Motor neuron (in vitro differentiated cells): ENCODE measurements around the gene ECHS1. TPM values are rescaled to one million over a fixed set of nuclear protein-coding genes. Genes with fewer than 3 reads are reported as not detected.
A peak's percentile ranks its signal among the peaks of the same experiment; 100 is the strongest.

ENCODE experiments used
- ATAC-seq, 8 experiments: fragments of 200-7000 bp; cut with Tn5 transposase; replicated peaks in 6 of 8; 2 replicates each; pipeline ENCODE4 v1.8.0; 2021; ENCODE audit warnings: mild to moderate bottlenecking in 8 of 8, moderate library complexity in 8 of 8
- H3K27ac ChIP-seq, 2 donors: fragments of 250-450 bp; sonication (Bioruptor Pico); 2 replicates each; pipeline ENCODE4 v1.9.0; 2021; ENCODE audit warnings: antibody characterized with exemption in 2 of 2, mild to moderate bottlenecking in 2 of 2, moderate library complexity in 1 of 2
- H3K4me1 ChIP-seq, 2 donors: fragments of 250-450 bp; sonication (Bioruptor Pico); replicated peaks in 1 of 2; 2 replicates each; pipeline ENCODE4 v1.6.1; 2021; ENCODE audit warnings: antibody characterized with exemption in 2 of 2, mild to moderate bottlenecking in 2 of 2, moderate library complexity in 1 of 2
- H3K4me3 ChIP-seq, 5 donors: fragments of 250-450 bp; sonication (Bioruptor Pico); 2 replicates each; pipeline ENCODE4 v1.9.0; 2021; ENCODE audit warnings: antibody characterized with exemption in 5 of 5, mild to moderate bottlenecking in 5 of 5, moderate library complexity in 4 of 5
- WGBS, 10 experiments: fragments of 450-650 bp; shearing (Covaris generic); methylation state at CpG; one replicate each; pipeline ENCODE4 v1.0.0; 2022; 5-methylcytosine and 5-hydroxymethylcytosine counted together
- in situ Hi-C, 9 experiments: fragments of 400-800 bp; cut with MboI; loops; one replicate each; pipeline ENCODE4 v1.15.0; 2021; ENCODE audit warnings: low sequenced_read_pairs in 9 of 9, low pct_unique_long_range_greater_than_20kb in 2 of 9; ENCODE audit not compliant: unreplicated experiment in 9 of 9
- total RNA-seq, 8 experiments: library from RNA; unstranded; fragments of 300-600 nt; gene quantifications; 2 replicates each; pipeline versions ENCODE4 v1.2.3 to v1.2.4, GENCODE V29; 2022

Gene ECHS1
- total RNA-seq, 8 experiments from 2014 or later: 48.7 to 117 (median 85.1) TPM

DNA sequence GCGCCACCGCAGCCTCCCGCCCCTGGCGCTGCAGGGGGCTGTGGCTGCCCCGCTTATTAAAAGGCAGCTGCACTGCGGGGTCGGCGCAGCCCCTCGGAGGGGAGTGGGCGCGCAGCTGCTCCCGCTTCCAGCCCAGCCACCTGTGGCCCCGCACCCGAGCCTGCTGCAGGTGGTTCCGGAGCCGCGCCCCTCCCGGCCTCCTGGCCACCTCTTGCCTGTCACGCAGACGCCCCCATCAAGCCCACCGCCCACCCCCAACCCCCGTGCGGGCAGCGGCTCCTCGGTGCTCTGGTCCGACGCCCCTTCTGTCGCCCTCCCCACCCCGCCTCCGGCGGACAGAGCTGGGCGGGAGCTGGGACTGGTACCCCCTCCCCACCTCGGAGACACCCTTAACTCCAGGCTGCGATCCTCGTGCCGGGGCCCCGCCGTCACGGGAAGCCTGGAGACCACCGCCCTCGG lies 37.0 kb downstream of the ECHS1 start:
- peak overlapping the region; percentile 32 to 52 (median 42) for H3K4me3 ChIP-seq
- ATAC-seq: peak in 2 of 8 experiments; percentile 35 to 38
- H3K4me1 ChIP-seq: peaks cover 10 to 14% of the 10 kb centered on the region in 2 donors
- in situ Hi-C loops: no loop called here
- H3K27ac ChIP-seq: peak overlapping the region in 1 of 2 donors; percentile 29
- 4% methylated on average over 5 of the region's 41 CpGs; no CpG with 5 or more reads in 9 of the 10 experiments for WGBS, 10 experiments

DNA sequence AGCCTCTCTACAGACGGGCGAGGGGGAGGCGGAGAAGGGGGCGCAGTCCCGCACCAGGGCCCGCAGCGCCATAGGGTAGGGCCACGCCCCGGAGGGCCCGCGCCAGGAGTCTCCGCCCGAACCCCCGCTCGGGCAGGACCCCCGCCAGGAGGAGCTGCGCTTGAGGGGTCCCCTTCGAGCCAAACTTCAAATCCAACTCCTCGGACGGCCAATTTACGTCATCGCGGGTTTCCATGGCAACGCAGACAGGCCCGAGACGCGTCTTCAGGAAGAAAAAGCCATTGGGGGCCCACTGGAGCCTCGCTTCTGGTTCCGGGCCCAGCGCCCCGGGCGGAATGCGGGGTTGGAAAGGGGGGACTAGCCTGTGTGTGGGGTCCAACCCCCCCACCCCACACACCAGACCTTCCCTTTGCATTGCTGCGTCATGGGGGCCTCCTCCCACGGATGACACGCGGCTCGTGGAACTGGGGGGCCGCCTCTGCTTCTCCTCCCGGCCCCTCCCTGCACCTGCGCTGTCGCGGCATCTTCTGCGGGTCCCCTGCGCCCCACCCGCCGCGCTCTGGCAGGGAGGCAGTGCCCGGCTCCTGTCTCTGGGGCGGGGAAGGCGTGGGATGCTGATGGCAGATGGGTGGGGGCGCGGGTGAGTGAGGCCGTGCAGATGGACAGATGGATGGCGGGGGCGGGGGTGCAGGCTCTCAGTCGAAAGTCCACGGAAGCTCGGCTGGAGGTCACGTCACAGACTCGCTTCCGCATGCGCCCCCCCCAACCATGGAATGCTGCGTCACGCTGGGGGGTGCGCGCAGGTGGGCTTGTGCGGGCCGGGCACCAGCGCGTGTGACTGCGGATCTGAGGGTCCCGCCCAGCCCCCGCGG lies 37.7 kb downstream of the ECHS1 start:
- no peak overlapping the region for H3K27ac ChIP-seq
- peak overlapping the region; percentile 32 to 52 (median 42) for H3K4me3 ChIP-seq
- ATAC-seq: peak; percentile 39 to 73 (median 58)
- WGBS, 10 experiments: no CpG with 5 or more reads among the region's 75 CpGs
- in situ Hi-C loops: no loop called here
- peaks cover 10 to 14% of the 10 kb centered on the region in 2 donors for H3K4me1 ChIP-seq

DNA sequence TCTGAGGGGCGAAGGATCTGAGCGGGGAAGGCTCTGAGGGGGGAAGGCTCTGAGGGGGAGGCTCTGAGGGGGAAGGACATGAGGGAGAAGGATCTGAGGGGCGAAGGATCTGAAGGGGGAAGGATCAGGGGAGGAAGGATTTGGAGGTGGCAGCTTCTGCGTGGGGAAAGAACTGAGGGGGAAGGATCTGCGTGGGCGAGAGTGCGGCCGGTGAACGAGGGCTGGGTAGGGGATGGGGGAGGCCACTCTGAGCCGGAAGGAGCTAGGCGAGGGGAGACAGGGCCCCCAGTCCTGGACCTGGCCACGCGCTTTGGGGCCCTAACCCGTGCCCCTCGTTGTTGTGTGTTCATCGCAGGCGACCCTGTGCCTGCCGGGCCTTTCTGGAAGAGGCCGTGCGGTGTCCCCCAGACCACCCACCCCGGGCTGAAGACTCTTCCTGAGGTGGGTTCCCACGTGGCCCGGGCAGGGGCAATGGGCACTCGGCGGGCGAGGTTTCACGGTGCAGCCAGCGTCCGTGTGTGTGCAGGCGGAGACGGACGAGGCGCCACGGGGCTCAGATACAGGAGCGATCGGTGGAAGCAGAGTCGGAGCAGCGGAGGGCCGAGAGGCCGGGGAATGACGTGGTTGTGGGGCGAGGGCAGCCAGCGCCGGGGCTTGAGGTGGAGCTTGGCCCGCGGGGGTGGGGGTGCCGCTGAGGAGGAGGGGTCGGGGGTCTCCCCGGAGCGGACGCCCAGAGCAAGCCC lies 38.5 kb downstream of the ECHS1 start:
- Histone ChIP-seq H3K4me1 (peaks cover 13 to 14% of the 10 kb centered on the region in 2 donors), H3K27ac (peak overlapping the region in 1 of 2 donors; percentile 13), H3K4me3 (peak overlapping the region; percentile 32 to 52 (median 42))
- peak in 6 of 8 experiments; percentile 24 to 65 (median 57) for ATAC-seq
- in situ Hi-C loops: no loop called here
- WGBS, 10 experiments: 0 to 13% methylated on average over 3 of the region's 51 CpGs; no CpG with 5 or more reads in 8 of the 10 experiments

DNA sequence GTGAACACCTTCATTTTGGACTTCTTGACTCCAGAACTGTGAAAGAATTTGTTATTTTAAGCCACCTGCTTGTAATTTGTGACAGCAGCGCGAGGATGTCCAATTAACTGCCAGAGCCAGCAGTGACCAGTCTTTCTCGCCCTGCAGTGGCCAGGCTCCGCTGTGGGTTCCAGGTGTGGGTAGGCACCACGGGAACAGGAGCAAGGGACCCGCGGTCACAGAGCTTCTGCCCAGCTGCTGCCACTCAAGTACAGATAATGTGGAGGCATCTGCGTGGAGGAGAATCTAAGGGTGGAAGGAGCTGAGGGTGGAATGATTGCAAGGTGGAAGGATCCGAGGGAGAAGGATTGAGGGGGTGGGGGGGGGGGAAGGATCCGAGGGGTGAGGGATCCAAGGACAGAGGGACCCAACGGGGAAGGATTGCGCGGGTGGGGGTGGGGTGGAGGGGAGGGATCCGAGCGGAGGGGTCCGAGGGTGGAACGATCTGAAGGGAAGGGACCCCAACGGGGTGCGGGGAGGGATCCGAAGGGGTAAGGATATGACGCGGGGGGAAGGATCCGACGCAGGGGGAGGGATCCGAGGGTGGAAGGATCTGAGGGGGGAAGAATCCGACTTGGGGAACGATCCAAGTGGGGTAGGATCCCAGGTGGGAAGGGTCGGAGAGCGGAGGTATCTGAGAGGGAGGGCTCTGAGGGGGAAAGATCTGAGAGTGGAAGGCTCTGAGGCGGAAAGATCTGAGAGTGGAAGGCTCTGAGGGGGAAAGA lies 40.0 kb downstream of the ECHS1 start:
- in situ Hi-C loops: no loop called here
- Histone ChIP-seq H3K27ac (no peak overlapping the region), H3K4me1 (peaks cover 16% of the 10 kb centered on the region in 2 donors), H3K4me3 (no peak overlapping the region)
- no peak for ATAC-seq
- WGBS, 10 experiments: 40 to 80% (median 60%) methylated on average over 1 to 4 of the region's 30 CpGs; no CpG with 5 or more reads in 4 of the 10 experiments

DNA sequence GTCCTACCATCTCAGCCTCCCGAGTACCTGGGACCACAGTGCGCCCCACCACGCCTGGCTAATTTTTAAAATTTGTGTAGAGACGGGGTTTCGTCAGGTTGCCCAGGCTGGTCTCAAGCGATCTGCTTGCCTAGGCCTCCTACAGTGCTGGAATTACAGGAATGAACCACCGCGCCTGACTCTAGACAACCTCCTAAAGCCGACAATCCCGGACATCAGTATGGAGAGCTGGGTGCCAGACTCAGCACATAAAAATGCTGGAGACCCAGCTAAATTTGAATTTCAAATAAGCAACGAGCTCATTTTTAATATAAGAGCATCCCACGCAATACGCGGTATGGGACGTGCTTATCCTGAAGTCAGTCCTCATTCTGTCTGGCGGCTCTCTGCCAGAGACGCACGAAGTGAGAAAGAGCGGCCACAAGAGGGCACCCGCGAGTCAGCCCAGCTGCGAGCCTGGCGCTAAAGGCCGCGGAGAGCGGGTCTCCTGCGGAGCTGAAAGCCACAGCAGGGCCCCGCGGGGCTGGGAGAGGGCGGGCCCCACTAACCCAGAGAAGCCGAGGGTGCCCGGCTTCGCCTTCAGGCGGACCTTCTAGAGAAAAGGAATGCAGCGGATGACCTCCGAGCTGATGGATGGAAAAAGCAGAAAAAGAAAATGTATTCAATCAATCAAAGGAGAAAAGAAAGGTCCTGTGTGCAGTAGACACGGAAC lies 43.5 kb downstream of the ECHS1 start:
- in situ Hi-C loops: no loop called here
- 0 to 53% (median 11%) methylated on average over 1 to 12 of the region's 37 CpGs; no CpG with 5 or more reads in 2 of the 10 experiments for WGBS, 10 experiments
- no peak overlapping the region for H3K27ac ChIP-seq
- peak overlapping the region in 1 of 5 donors; percentile 1 for H3K4me3 ChIP-seq
- ATAC-seq: peak; percentile 60 to 93 (median 72)
- peaks cover 14 to 18% of the 10 kb centered on the region in 2 donors for H3K4me1 ChIP-seq

DNA sequence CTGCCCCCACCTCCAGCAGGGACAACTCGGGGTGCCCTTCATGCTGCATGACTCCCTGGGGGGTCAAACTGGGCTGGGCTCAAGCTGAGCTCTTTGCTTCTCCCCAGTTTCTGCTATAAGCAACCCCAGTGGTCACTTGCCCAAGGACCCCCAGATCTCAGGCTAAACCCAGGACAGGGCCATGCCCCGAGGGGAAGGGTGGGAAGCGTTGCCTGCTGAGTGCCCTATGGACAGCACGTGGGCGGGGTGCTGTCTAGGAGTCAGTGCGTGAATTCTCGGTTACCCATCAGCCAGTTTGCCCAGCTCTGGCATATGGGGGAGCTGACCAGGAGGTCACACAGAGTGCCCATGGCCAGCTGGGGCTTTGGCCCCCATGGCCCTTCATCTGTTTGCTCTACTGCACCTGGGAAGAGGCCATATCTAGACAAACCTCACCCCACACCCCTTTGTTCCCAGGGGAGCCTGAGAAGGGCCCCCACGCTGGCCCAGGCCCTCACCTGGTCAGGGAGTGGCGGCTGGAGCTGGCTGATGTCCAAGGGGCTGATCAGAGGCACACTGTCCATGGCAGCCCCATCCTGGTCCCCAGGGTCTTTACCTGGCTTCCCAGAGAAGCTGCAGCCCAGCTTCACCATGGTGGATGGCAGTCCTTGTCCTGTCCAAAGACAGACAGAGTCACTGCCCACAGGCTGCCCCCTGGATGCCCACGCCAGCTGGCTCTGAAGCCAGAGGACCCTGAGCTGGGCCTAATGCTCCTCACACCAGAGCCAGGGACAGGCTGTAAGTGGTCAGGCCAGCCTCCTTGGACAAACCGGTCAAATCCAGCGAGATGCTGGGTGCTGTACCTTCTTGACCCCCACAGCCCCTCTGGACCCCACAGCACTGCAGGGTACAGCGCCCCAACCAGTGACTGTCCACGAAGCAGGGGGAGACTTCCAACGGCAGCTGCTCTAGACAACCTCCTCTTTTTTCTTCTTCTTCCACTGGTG lies 44.5 kb downstream of the ECHS1 start:
- ATAC-seq: no peak
- in situ Hi-C loops: no loop called here
- Histone ChIP-seq H3K4me3 (no peak overlapping the region), H3K27ac (no peak overlapping the region), H3K4me1 (peaks cover 17 to 20% of the 10 kb centered on the region in 2 donors)
- 37 to 94% (median 61%) methylated on average over 2 to 9 of the region's 15 CpGs; no CpG with 5 or more reads in 4 of the 10 experiments for WGBS, 10 experiments

DNA sequence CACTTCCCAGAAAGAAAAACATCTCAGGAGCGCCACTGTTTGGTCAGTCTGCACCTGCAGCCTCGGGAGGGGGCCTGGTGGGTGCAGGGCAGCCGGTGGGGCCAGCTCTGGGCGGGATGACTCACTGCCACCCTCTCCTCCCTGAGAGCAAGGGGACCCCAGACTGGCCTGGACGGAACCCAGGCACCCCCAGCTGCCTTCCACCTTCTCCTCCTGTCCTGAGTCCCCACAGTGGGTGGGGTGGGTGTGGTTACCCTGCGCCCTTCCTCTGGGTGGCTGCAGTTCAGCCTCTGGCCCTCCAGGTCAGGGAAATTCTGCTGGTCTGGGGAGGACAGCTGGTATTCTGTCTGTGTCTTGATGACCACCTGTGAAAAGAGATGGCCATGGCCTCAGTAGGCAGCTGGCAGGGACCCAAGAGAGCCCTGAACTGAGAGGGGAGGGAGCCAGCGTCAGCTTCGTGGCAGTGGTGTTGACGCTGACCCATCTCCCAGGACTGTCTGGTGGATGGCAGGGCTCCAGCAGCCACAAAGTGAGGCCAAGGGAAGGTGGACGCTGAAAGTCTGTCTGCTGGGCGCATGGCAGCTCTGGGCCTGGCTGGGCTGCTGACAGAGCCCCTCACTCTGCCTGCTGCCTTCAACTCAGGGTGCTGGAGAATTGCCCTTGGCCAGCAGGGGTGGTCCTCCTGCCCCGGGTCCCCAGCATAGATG lies 45.4 kb downstream of the ECHS1 start:
- H3K4me3 ChIP-seq: no peak overlapping the region
- H3K27ac ChIP-seq: no peak overlapping the region
- in situ Hi-C loops: no loop called here
- H3K4me1 ChIP-seq: peaks cover 17 to 20% of the 10 kb centered on the region in 2 donors
- ATAC-seq: peak in 2 of 8 experiments; percentile 1 to 2
- 0 to 66% (median 32%) methylated on average over 1 to 9 of the region's 12 CpGs; no CpG with 5 or more reads in 3 of the 10 experiments for WGBS, 10 experiments

DNA sequence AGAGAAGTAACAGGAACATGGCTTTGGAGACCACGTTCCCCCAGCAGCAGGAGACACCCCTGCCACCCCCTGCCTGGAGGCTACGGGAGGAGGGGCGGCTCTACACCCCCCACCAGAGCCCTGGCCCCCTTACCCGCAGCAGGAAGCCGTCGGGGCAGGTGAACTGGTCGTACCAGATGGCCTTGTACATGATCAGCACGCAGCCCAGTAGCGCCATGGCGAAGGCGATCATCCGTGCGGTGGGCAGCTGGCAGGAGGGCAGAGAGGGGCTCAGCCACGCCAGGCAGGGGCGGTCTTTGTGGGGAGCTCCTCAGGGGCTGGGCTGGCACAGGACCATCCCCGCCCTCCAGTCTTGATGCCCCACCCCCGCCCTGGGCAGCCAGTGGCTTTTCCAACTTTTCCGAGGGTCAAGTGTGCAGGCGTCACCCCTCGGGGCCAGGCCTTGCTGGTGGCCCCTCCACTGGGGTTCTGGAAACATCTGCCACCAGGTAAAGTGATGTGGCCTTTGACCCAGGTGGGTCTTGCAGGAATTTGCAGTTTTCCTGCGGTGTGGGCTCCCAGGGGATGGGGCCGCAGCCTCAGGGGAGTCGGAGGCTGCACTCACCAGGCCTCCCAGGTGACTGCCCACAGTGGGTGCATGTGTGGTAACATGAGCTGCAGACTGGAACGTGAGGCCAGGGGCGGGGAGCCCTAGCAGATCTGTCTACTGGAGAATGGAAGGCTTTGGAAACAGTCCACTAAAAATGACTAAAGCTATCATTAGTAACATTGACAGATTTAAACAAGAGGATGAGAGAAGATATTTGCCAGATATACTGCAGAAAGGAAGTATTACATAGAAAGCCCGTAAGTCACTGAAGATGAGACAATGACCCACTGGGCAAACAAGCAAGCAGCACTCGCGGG lies 46.2 kb downstream of the ECHS1 start:
- Histone ChIP-seq H3K4me3 (no peak overlapping the region), H3K4me1 (peaks cover 17 to 20% of the 10 kb centered on the region in 2 donors), H3K27ac (no peak overlapping the region)
- peak in 1 of 8 experiments; percentile 0 for ATAC-seq
- WGBS, 10 experiments: 18 to 64% (median 42%) methylated on average over 2 to 8 of the region's 28 CpGs; no CpG with 5 or more reads in 2 of the 10 experiments
- in situ Hi-C loops: no loop called here

DNA sequence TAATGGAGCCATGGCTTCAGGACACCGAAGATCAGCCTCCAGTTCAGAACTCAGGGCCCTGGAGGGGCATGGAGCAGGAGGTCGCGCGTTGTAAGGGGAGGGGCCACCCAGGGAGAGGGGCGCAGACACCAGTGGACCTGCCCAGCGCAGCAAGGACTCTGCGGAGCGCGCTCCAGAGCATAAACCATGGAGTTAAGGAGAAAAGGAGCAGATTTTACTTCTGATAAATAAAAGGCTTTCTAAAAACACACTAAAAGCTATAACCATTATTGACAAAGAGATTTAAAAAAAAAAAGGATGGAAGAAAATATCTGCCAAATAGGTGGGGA lies 47.0 kb downstream of the ECHS1 start:
- H3K27ac ChIP-seq: peak overlapping the region; percentile 81 to 92
- peaks cover 17 to 20% of the 10 kb centered on the region in 2 donors for H3K4me1 ChIP-seq
- ATAC-seq: no peak
- in situ Hi-C loops: no loop called here
- 20 to 96% (median 60%) methylated on average over 2 to 4 of the region's 9 CpGs; no CpG with 5 or more reads in 6 of the 10 experiments for WGBS, 10 experiments
- H3K4me3 ChIP-seq: peak overlapping the region; percentile 39 to 73 (median 51)
